HEK293 (cell line): ENCODE results near the gene TCF7.

ENCODE experiments used
- GLIS1 ChIP-seq: fragments of 450-650 bp; formaldehyde crosslinking; IDR thresholded peaks from 2 replicates; pipeline ENCODE4 v1.5.1; 2016; ENCODE audit warnings: missing biosample characterization, missing genetic modification characterization
- GLIS2 ChIP-seq: fragments of 450-650 bp; formaldehyde crosslinking; IDR thresholded peaks from 2 replicates; pipeline ENCODE4 v1.5.1; 2016; ENCODE audit warnings: missing biosample characterization, missing genetic modification characterization
- HOXC10 ChIP-seq: sonication (generic); formaldehyde crosslinking; IDR thresholded peaks from 2 replicates; pipeline ENCODE4 v1.8.1; 2023; ENCODE audit warnings: mild to moderate bottlenecking, missing genetic modification reagents
- KLF1 ChIP-seq: fragments of 450-650 bp; formaldehyde crosslinking; IDR thresholded peaks from 2 replicates; pipeline ENCODE4 v1.5.1; 2016; ENCODE audit warnings: missing biosample characterization, missing genetic modification characterization
- KLF10 ChIP-seq: fragments of 450-650 bp; IDR thresholded peaks from 2 replicates; pipeline ENCODE4 v1.5.1; 2018; ENCODE audit warnings: missing biosample characterization, mild to moderate bottlenecking, missing genetic modification characterization
- KLF8 ChIP-seq: fragments of 450-650 bp; formaldehyde crosslinking; IDR thresholded peaks from 2 replicates; pipeline ENCODE4 v1.5.1; 2016; ENCODE audit warnings: missing biosample characterization, missing genetic modification characterization
- SP7 ChIP-seq: fragments of 450-650 bp; formaldehyde crosslinking; IDR thresholded peaks from 2 replicates; pipeline ENCODE4 v1.5.1; 2016; ENCODE audit warnings: missing biosample characterization, missing genetic modification characterization
- ZBTB21 ChIP-seq: fragments of 450-650 bp; formaldehyde crosslinking; IDR thresholded peaks from 2 replicates; pipeline ENCODE4 v1.5.1; 2017; ENCODE audit warnings: missing biosample characterization, missing genetic modification characterization
- ZFP37 ChIP-seq: fragments of 450-650 bp; formaldehyde crosslinking; IDR thresholded peaks from 2 replicates; pipeline ENCODE4 v1.5.1; 2016; ENCODE audit warnings: missing biosample characterization, missing genetic modification characterization
- ZNF10 ChIP-seq: fragments of 450-650 bp; formaldehyde crosslinking; IDR thresholded peaks from 2 replicates; pipeline ENCODE4 v1.5.1; 2017; ENCODE audit warnings: missing biosample characterization, missing genetic modification characterization
- ZNF114 ChIP-seq: fragments of 450-650 bp; formaldehyde crosslinking; IDR thresholded peaks from 2 replicates; pipeline ENCODE4 v1.5.0; 2017; ENCODE audit warnings: missing biosample characterization, missing genetic modification characterization
- ZNF132 ChIP-seq: fragments of 450-650 bp; formaldehyde crosslinking; IDR thresholded peaks from 2 replicates; pipeline ENCODE4 v1.5.1; 2017; ENCODE audit warnings: missing biosample characterization, missing genetic modification characterization, borderline replicate concordance
- ZNF140 ChIP-seq: fragments of 450-650 bp; formaldehyde crosslinking; IDR thresholded peaks from 2 replicates; pipeline ENCODE4 v1.5.1; 2016; ENCODE audit warnings: missing biosample characterization, missing genetic modification characterization
- ZNF16 ChIP-seq: fragments of 450-650 bp; formaldehyde crosslinking; IDR thresholded peaks from 2 replicates; pipeline ENCODE4 v1.5.1; 2016; ENCODE audit warnings: low read depth, missing biosample characterization, missing genetic modification characterization
- ZNF274 ChIP-seq, 2 experiments: fragments of 200-500 bp in 1 of 2; fragments of 450-650 bp in 1 of 2; sonication (Bioruptor generic) in 1 of 2; formaldehyde crosslinking in 1 of 2; IDR thresholded peaks; 2 replicates each; pipeline versions ENCODE4 v1.5.1 to v1.6.1; 2014 to 2016; ENCODE audit warnings: borderline replicate concordance in 1 of 2, inconsistent platforms in 1 of 2, low read length in 1 of 2, missing biosample characterization in 1 of 2, missing genetic modification characterization in 1 of 2
- ZNF324 ChIP-seq: fragments of 450-650 bp; formaldehyde crosslinking; IDR thresholded peaks from 2 replicates; pipeline ENCODE4 v1.5.1; 2016; ENCODE audit warnings: missing biosample characterization, missing genetic modification characterization
- ZNF350 ChIP-seq: fragments of 450-650 bp; formaldehyde crosslinking; IDR thresholded peaks from 2 replicates; pipeline ENCODE4 v1.5.0; 2017; ENCODE audit warnings: missing biosample characterization, mild to moderate bottlenecking, missing genetic modification characterization
- ZNF423 ChIP-seq: fragments of 450-650 bp; formaldehyde crosslinking; IDR thresholded peaks from 2 replicates; pipeline ENCODE4 v1.5.1; 2016; ENCODE audit warnings: missing biosample characterization, missing genetic modification characterization
- ZNF48 ChIP-seq: fragments of 450-650 bp; formaldehyde crosslinking; IDR thresholded peaks from 2 replicates; pipeline ENCODE4 v1.5.1; 2016; ENCODE audit warnings: missing biosample characterization, missing genetic modification characterization
- ZNF529 ChIP-seq: fragments of 450-650 bp; formaldehyde crosslinking; IDR thresholded peaks from 2 replicates; pipeline ENCODE4 v1.5.1; 2017; ENCODE audit warnings: missing genetic modification characterization, missing biosample characterization; ENCODE audit not compliant: insufficient replicate concordance
- ZNF544 ChIP-seq: fragments of 450-650 bp; formaldehyde crosslinking; IDR thresholded peaks from 2 replicates; pipeline ENCODE4 v1.5.0; 2017; ENCODE audit warnings: missing biosample characterization, missing genetic modification characterization
- ZNF555 ChIP-seq: fragments of 450-650 bp; formaldehyde crosslinking; conservative IDR thresholded peaks from 2 replicates; pipeline ENCODE4 v1.5.1; 2017; ENCODE audit warnings: missing biosample characterization, mild to moderate bottlenecking, missing genetic modification characterization, inconsistent platforms
- ZNF585B ChIP-seq: fragments of 450-650 bp; formaldehyde crosslinking; IDR thresholded peaks from 2 replicates; pipeline ENCODE4 v1.5.1; 2016; ENCODE audit warnings: missing biosample characterization, missing genetic modification characterization
- ZNF654 ChIP-seq: fragments of 450-650 bp; formaldehyde crosslinking; IDR thresholded peaks from 2 replicates; pipeline ENCODE4 v1.5.1; 2016; ENCODE audit warnings: low read depth, missing biosample characterization, missing genetic modification characterization
- ZSCAN30 ChIP-seq: fragments of 450-650 bp; IDR thresholded peaks from 2 replicates; pipeline ENCODE4 v1.5.1; 2018; ENCODE audit warnings: missing biosample characterization, mild to moderate bottlenecking, missing genetic modification characterization, moderate library complexity
- TF ChIP-seq, protein P1 (sequence below): fragments of 450-650 bp; formaldehyde crosslinking; IDR thresholded peaks from 2 replicates; pipeline ENCODE4 v1.5.1; 2017; ENCODE audit warnings: missing biosample characterization, missing genetic modification characterization
- TF ChIP-seq, protein P2 (sequence below): fragments of 450-650 bp; formaldehyde crosslinking; IDR thresholded peaks from 2 replicates; pipeline ENCODE4 v1.5.1; 2016; ENCODE audit warnings: missing biosample characterization, missing genetic modification characterization
- TF ChIP-seq, protein P3 (sequence below): fragments of 450-650 bp; formaldehyde crosslinking; IDR thresholded peaks from 2 replicates; pipeline ENCODE4 v1.5.1; 2016; ENCODE audit warnings: missing biosample characterization, missing genetic modification characterization
- TF ChIP-seq, protein P4 (sequence below): fragments of 450-650 bp; formaldehyde crosslinking; IDR thresholded peaks from 2 replicates; pipeline ENCODE4 v1.5.1; 2016; ENCODE audit warnings: missing biosample characterization, missing genetic modification characterization

Gene TCF7

DNA sequence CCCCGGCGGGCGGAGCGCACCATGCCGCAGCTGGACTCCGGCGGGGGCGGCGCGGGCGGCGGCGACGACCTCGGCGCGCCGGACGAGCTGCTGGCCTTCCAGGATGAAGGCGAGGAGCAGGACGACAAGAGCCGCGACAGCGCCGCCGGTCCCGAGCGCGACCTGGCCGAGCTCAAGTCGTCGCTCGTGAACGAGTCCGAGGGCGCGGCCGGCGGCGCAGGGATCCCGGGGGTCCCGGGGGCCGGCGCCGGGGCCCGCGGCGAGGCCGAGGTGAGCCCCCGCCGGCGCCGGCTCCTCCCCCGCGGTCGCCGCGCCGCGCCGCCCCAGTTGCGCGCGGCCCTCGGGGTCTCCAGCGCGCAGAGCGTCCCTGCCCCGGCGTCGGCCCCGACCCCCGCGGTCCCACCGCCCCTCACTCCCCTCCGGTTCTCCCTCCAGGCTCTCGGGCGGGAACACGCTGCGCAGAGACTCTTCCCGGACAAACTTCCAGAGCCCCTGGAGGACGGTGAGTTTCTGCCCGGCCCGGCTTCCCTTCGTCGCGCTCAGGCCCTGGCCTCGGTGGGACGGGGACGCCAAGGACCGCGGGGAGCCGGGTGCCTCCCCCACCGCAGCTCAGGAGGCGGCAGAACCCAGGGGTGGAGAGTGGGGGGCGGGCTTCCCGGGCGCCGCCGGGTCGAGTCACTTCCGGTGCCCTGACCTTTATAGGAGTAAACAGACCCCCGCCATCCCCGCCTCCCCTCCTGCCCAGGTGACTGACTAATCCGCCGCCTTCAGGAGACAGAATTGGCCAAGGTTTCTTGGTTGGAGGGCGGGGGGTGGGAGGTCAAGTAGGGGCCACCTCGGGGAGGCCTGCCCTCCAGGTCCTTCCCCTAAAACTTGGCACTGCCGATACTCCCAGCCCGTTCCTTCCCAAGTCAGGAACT, 665 bp downstream of the TCF7 start (continued):
- TF ChIP-seq, protein P1, sequence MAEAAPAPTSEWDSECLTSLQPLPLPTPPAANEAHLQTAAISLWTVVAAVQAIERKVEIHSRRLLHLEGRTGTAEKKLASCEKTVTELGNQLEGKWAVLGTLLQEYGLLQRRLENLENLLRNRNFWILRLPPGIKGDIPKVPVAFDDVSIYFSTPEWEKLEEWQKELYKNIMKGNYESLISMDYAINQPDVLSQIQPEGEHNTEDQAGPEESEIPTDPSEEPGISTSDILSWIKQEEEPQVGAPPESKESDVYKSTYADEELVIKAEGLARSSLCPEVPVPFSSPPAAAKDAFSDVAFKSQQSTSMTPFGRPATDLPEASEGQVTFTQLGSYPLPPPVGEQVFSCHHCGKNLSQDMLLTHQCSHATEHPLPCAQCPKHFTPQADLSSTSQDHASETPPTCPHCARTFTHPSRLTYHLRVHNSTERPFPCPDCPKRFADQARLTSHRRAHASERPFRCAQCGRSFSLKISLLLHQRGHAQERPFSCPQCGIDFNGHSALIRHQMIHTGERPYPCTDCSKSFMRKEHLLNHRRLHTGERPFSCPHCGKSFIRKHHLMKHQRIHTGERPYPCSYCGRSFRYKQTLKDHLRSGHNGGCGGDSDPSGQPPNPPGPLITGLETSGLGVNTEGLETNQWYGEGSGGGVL (tag by site-specific recombination): peak; percentile 87
- TF ChIP-seq ZNF274 (IDR thresholded peaks at IDR 0.05; ENCODE audit: low read length) (no peak), ZNF274 (tag by site-specific recombination; IDR thresholded peaks at IDR 0.05; ENCODE audit: borderline replicate concordance) (no peak), ZNF529 (tag by site-specific recombination) (no peak), ZBTB21 (tag by site-specific recombination) (no peak), ZNF16 (tag by site-specific recombination) (no peak), ZNF350 (tag by site-specific recombination) (no peak), ZNF555 (tag by site-specific recombination) (no peak), ZNF324 (tag by site-specific recombination) (no peak), HOXC10 (no peak), KLF8 (tag by site-specific recombination) (peak; percentile 21; the same call in 1 of the 2 replicates), ZNF544 (tag by site-specific recombination) (no peak), ZNF114 (no peak), ZNF132 (no peak), ZNF654 (tag by site-specific recombination) (no peak), ZNF48 (no peak), ZSCAN30 (tag by site-specific recombination) (no peak), ZNF585B (tag by site-specific recombination) (no peak), SP7 (peak; percentile 42; the same call in 1 of the 2 replicates), ZFP37 (tag by site-specific recombination) (no peak), GLIS1 (peak; percentile 91), GLIS2 (peak; percentile 87), ZNF140 (tag by site-specific recombination) (no peak), ZNF10 (tag by site-specific recombination) (no peak), KLF10 (tag by site-specific recombination) (peak; percentile 14; the same call in 1 of the 2 replicates), KLF1 (no peak), ZNF423 (0 out of 2 replicates have a peak, but pooled peaks have one; percentile 26)
- TF ChIP-seq, protein P2, sequence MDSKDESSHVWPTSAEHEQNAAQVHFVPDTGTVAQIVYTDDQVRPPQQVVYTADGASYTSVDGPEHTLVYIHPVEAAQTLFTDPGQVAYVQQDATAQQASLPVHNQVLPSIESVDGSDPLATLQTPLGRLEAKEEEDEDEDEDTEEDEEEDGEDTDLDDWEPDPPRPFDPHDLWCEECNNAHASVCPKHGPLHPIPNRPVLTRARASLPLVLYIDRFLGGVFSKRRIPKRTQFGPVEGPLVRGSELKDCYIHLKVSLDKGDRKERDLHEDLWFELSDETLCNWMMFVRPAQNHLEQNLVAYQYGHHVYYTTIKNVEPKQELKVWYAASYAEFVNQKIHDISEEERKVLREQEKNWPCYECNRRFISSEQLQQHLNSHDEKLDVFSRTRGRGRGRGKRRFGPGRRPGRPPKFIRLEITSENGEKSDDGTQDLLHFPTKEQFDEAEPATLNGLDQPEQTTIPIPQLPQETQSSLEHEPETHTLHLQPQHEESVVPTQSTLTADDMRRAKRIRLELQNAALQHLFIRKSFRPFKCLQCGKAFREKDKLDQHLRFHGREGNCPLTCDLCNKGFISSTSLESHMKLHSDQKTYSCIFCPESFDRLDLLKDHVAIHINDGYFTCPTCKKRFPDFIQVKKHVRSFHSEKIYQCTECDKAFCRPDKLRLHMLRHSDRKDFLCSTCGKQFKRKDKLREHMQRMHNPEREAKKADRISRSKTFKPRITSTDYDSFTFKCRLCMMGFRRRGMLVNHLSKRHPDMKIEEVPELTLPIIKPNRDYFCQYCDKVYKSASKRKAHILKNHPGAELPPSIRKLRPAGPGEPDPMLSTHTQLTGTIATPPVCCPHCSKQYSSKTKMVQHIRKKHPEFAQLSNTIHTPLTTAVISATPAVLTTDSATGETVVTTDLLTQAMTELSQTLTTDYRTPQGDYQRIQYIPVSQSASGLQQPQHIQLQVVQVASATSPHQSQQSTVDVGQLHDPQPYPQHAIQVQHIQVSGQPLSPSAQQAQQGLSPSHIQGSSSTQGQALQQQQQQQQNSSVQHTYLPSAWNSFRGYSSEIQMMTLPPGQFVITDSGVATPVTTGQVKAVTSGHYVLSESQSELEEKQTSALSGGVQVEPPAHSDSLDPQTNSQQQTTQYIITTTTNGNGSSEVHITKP (tag by site-specific recombination): no peak
- TF ChIP-seq, protein P3, sequence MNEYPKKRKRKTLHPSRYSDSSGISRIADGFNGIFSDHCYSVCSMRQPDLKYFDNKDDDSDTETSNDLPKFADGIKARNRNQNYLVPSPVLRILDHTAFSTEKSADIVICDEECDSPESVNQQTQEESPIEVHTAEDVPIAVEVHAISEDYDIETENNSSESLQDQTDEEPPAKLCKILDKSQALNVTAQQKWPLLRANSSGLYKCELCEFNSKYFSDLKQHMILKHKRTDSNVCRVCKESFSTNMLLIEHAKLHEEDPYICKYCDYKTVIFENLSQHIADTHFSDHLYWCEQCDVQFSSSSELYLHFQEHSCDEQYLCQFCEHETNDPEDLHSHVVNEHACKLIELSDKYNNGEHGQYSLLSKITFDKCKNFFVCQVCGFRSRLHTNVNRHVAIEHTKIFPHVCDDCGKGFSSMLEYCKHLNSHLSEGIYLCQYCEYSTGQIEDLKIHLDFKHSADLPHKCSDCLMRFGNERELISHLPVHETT (tag by site-specific recombination): no peak
- TF ChIP-seq, protein P4, sequence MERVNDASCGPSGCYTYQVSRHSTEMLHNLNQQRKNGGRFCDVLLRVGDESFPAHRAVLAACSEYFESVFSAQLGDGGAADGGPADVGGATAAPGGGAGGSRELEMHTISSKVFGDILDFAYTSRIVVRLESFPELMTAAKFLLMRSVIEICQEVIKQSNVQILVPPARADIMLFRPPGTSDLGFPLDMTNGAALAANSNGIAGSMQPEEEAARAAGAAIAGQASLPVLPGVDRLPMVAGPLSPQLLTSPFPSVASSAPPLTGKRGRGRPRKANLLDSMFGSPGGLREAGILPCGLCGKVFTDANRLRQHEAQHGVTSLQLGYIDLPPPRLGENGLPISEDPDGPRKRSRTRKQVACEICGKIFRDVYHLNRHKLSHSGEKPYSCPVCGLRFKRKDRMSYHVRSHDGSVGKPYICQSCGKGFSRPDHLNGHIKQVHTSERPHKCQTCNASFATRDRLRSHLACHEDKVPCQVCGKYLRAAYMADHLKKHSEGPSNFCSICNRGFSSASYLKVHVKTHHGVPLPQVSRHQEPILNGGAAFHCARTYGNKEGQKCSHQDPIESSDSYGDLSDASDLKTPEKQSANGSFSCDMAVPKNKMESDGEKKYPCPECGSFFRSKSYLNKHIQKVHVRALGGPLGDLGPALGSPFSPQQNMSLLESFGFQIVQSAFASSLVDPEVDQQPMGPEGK (tag by site-specific recombination): peak; percentile 51; the same call in 1 of the 2 replicates
